HG03469 (cell line): Measurements from ENCODE around the gene RHCE.
"Not testable (repeated sequence)": the region's sequence is repeated elsewhere in the genome, so short reads cannot be mapped to it uniquely, and the experiment has no call there.

Source experiments
- ATAC-seq: cut with Tn5 transposase; IDR thresholded peaks from one replicate; pipeline ENCODE4 v1.9.1; 2021; ENCODE audit warnings: mild to moderate bottlenecking, moderate library complexity, moderate number of reproducible peaks; ENCODE audit not compliant: unreplicated experiment

Gene RHCE

GRCh38 chr1:25420715-25421114 is at the start of gene RHCE:
RHCE (minus strand) TSS chr1:25420825; CDS start chr1:25420786, 39 bp downstream.
- ATAC-seq: not testable (repeated sequence)

- no peak for ATAC-seq
Observed at GRCh38 chr1:25469177-25469576, 48.6 kb upstream of the RHCE start.

- no peak for ATAC-seq
Observed at GRCh38 chr1:25468033-25468432, 47.4 kb upstream of the RHCE start.

- ATAC-seq: no peak
Observed at GRCh38 chr1:25467616-25468015, 47.0 kb upstream of the RHCE start.

GRCh38 chr1:25467193-25467592 is 46.6 kb upstream of the RHCE start:
- ATAC-seq: no peak

- no peak for ATAC-seq
Observed at GRCh38 chr1:25462732-25463131, 42.1 kb upstream of the RHCE start.

GRCh38 chr1:25461849-25462248 is 41.2 kb upstream of the RHCE start:
- no peak for ATAC-seq

- not testable (repeated sequence) for ATAC-seq
Observed at GRCh38 chr1:25460816-25461215, 40.2 kb upstream of the RHCE start.

GRCh38 chr1:25460020-25460419 is 39.4 kb upstream of the RHCE start:
- no peak for ATAC-seq

GRCh38 chr1:25458541-25459298 is 38.1 kb upstream of the RHCE start:
- ATAC-seq: no peak

GRCh38 chr1:25456502-25456901 is 35.9 kb upstream of the RHCE start:
- no peak for ATAC-seq

- no peak for ATAC-seq
Observed at GRCh38 chr1:25451908-25452307, 31.3 kb upstream of the RHCE start.

GRCh38 chr1:25450891-25451290 is 30.3 kb upstream of the RHCE start:
- no peak for ATAC-seq

- no peak for ATAC-seq
Observed at GRCh38 chr1:25447547-25447946, 26.9 kb upstream of the RHCE start.

GRCh38 chr1:25445993-25446538 is 25.4 kb upstream of the RHCE start:
- no peak for ATAC-seq

- ATAC-seq: not testable (repeated sequence)
Observed at GRCh38 chr1:25444604-25445003, 24.0 kb upstream of the RHCE start.

GRCh38 chr1:25443030-25443699 is 22.5 kb upstream of the RHCE start:
- ATAC-seq: no peak

- no peak for ATAC-seq
Observed at GRCh38 chr1:25442178-25442577, 21.6 kb upstream of the RHCE start.

GRCh38 chr1:25439287-25439686 is 18.7 kb upstream of the RHCE start:
- no peak for ATAC-seq

GRCh38 chr1:25437672-25438071 is 17.0 kb upstream of the RHCE start:
- no peak for ATAC-seq

GRCh38 chr1:25435397-25436108 is 14.9 kb upstream of the RHCE start:
- no peak for ATAC-seq
